Measurements from ENCODE around the gene ARFGAP2.
"Not testable (repeated sequence)": the region's sequence is repeated elsewhere in the genome, so short reads cannot be mapped to it uniquely, and the experiment has no call there.

ARFGAP2 gene

DNA sequence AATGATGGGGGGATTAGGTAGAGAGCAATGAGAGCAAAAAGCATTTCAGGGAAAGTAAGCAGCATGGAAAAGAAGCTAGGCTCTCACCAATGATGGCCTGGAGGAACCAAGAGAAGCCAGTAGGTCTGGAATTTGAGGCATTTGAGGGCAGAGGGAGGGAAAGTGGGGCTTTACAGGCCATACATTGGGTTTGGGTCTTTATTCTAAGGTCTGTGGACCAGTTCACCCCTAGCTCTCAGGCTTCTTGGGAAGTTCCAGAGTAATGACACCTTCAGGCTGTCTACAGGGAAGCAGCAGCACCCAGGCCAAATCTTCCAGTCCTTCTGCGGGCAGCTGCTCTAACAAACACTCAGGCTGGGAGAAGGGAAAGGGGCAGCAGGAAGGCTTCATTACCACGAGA, 29.4 kb downstream of the ARFGAP2 start:
- DNase-seq: no peak

DNA sequence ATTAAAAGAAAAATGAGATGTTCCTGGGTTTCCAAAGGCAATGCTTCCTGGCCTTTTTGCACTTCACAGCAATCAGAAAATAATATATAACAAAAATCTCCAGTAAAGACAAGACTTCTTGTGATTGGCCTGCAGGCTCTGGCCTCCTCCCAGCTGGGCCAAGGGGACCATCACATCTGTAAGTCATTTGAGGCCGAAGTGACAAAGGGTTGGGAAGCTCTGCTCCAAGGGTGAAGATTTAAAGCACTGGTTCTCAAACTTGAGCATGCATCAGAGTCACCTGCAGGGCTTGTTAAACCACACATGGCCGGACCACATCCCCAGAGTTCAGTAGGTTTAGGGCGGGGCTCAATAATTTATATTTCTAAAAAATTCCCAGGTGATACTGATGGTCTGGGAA, 32.1 kb downstream of the ARFGAP2 start:
- DNase-seq: no peak

DNA sequence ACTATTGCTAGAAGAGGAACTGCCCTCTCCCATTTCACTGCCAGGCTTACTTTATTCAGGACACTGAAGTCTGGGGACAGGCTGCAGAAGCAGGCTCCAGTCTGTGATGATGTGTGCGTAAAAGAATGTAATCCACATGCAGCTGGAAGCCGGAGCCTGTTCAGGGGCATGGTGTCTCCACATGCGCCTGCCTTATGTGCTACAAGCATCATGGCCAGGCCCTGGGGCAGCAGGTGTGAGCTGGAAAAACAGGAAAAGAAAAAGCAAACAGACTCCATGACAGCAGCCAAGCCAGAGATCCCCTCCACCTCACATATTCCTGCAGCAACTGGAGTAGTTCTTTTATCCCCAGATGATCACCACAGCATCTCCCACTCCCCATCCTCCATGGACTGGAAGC, 33.4 kb downstream of the ARFGAP2 start:
- DNase-seq: peak; percentile 66

DNA sequence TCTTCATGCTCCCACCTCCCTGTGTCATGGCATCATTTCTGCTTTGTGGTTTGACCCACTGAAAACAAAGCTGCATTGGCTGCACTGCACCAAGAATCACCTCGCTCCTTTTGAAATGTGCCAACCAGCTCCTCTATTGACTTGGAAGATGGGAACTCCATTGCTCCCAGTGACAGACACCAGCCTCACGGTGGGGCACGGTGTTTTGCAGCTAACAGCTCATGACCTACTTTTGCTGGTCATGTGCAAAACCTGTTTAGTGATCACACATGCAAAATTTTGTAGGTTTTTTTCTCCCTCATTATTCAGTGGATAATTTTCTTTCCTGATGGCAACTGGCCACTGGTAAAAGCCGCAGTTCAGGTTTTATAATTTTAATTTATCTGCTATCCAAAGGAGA, 36.8 kb downstream of the ARFGAP2 start:
- DNase-seq: no peak

DNA sequence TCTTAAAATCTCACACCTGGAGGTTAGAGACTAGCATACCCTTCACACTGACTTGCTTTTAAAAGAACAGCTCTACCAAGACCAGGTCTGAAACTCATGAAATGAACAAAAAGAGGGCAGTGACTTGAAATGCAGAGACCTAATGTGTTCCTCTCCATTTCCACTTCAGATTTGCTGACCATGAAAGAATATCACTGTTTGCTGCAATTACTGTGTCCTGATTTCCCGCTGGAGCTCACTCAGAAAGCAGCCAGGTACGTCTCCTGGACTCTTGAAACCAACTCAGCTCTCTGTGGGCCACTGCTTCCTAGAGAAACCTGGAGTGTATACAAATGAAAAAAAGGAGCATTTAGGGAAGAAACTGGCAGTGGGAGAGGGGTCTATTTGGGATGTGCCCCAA, 39.2 kb downstream of the ARFGAP2 start:
- no peak for DNase-seq

DNA sequence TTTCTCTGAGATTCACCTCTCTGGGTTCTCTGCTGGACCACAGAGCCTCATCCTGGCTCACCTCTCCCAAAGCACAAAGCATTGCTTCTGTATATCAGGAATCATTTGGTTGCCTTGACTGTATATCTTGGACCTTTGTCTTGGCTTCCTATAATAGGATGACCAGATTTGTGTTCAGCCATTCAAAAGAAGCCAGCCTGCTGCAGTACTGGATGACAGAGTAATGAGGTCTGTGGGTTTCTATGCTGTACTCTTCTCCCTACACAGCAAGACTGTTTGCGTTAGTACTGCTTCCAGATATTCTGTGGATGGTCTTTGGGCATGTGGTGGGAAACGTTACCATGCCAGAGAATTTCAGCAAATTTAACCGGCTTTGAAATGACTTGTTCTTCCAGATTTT, 39.8 kb downstream of the ARFGAP2 start:
- no peak for DNase-seq

DNA sequence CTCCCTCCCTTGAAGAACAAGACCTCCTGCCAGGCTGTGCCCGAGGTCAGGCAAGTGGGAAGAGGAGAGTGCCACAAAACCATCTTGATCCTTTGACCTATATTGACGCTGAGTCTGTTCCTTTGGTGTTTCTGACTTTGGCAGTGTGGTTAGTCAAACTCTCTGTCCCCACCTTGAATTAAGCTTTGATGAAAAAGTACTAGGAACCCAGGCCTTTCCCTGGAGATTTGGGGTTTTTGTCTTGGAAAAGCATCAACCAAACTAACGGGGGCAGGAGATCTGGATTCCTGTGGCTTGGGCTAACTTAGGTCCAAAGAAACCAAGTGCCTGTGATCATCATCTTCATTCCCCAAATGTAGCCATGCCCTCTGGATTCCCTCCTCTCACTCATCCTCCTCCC, 40.4 kb downstream of the ARFGAP2 start:
- peak; percentile 45 for DNase-seq

DNA sequence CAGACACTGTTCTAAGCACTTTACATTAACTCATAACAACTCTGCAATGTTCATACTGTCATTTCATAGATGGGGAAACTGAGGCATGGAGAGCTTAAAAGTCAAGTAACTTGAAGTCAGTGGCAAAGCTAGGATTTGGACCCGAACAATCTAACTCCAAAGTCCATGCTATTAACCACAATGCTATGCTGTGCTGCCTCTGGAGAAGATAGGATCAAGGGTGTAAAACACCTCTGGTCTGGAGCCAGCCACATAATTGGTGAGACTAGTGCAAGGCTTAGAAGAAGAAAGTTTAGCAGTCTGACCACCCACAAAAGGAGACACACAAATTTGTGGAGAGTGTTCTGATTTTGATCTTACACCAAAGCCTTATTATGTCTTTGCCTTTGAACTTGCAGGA, 43.7 kb downstream of the ARFGAP2 start:
- no peak for DNase-seq

DNA sequence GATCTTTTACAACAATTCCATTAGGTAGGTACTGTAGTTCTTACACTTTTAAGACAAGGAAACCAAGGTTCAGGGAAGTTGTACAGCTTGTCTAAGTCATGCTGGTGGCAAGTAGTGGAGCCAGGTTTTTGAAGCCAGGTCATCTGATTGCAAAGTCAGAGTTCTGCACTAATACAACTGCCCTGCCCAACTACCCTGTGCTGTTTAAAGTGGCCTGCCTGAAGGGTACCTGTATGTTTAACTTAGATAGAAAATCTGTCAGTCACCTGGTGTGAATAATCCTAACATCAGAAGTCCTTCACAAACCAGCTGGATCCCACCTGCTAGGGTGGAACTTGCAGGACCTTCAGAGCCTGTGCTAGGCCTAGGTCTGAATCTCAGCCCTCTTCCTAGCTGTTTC, 44.2 kb downstream of the ARFGAP2 start:
- DNase-seq: no peak

DNA sequence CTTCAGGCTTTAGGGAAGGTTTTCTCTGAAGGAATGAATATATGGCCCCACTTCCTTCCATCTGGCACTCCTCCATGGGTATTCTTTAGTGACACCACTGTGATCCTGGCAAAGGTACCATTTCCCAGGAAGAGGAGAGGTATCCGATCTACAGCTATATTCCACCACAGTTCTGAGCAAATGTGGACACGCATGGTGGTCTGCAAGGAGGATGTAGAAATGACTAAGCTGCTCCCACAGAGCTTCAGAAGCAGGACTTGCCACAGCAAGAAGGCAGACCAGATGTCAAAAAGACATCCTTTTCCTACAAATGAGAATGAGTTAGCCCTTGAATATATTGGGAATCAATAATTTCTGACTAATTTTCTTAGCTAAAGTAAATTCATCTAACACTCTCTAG, 45.5 kb downstream of the ARFGAP2 start:
- DNase-seq: no peak

DNA sequence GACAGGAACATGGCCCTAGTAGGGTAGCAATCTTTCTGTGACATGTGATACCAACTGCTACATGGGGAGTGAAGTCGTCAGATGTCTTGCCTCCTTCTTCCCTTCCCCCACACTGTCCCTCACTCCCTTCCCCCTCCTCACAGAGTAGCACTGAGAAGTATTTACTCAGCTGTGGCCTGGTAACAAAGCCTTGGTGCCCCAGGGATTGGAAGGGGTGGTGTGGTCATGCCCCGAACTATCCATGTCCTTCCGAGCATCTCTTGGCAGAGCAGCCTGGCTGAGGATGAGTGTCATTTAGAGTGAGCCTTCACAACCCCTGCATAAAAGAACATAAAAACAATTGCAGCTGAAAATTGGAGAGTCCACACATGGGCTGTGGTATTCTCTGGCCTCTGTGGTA, 46.1 kb downstream of the ARFGAP2 start:
- no peak for DNase-seq

DNA sequence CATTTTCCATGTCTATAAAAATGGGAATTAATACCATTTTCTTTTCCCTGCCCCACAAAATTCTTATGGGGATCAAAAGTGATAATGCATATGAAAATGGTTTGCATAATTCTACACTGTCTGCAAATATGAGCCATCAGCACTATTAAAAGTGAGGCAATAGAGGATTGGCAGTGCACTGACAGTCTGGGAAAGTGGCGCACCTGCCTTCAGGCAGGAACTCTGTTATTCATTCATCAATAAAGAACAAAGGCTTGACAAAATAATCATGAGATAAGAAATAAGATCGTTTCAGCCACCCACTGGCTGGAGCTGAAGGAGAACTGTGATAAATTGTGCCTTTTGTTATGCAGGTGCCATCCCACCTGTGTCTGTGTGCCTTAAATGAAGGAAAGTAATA, 49.5 kb downstream of the ARFGAP2 start:
- no peak for DNase-seq

DNA sequence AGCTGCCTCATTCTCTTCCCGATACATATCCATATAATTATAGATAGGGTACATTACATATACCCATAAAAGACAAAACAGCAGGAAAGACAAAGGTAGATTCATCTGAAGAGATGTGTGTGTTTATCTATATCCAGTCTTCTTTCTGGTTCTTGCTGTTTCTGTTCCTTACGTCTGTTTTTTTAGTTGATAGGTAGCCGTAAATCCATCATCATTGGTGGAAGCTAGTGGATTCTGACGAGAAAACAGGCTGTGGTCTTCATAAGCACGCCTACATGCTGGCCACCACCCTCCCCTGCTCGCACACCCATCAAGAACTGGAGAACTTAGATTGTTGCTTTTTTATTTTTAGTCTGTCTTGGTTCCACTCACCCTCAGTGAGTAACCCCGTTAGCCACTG, 51.6 kb downstream of the ARFGAP2 start:
- DNase-seq: no peak

DNA sequence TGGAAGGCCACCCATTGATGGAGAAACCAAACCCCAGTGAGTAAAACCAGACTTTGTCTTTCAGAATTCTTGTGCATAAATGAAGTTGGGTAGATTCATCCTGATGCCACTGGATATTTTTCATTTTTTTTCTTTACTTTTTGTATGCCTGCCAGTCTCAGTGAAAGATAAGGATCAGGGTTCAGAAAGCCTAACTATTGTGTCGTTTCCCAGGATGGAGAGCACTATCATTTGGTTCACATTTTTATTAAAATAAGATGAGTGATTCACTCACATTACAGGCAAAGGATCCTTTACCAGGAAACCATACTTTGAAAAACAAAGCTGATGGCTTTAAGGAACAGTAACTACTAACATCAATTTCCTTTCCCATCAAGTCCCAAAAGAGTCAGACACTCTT, 52.0 kb downstream of the ARFGAP2 start:
- DNase-seq: no peak

DNA sequence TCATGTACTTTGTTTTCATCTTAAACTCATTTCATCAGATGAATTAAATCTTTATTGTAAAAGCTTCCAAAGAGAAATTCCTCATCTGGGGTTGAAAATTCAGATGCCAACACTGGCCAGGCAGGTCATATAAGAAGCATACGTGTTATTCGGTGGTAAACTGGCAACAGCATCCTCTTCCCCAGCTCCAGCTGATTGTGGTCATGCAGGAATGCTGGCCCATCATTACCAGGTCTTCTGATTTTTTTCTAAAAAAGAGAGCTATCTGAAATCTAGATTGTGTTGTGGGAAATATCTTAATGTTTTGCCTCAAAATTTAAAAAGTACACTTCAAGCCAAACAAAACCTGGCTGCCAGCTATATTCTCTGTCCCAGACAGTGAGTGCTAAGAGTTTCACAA, 53.6 kb downstream of the ARFGAP2 start:
- DNase-seq: peak; percentile 7

DNA sequence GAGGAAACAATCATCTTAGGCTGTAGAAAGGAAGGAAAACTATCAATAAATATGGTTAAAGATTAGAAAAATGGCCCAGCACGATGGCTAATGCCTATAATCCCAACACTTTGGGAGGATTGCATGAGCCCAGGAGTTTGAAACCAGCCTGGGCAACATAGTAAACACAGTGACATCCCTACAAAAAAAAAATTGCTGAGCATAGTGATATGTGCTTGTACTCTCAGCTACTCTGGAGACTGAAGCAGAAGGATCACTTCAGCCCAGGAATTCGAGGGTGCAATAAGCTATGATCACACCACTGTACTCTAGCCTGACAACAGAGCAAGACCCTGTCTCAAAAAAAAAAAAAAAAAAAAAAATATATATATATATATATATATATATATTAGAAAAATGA, 54.9 kb downstream of the ARFGAP2 start:
- no peak for DNase-seq

DNA sequence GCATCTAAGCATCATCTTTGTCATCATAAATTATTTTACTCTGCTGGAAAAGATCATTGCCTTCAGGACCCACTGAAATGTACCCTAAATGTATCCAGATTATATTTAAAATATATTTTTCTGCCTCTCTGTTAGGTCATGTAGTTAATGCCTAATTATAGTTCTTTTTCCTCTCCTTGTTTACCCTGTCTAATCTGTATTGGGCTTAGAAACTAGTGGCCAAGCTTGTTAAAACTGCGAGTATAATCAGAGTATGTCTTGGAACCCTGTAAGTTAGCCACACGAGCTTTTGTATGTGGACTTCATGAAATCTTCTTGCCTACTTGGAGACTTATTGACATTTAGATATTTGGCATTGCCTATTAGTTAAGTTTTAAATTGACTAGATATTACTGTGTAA, 55.6 kb downstream of the ARFGAP2 start:
- DNase-seq: no peak

DNA sequence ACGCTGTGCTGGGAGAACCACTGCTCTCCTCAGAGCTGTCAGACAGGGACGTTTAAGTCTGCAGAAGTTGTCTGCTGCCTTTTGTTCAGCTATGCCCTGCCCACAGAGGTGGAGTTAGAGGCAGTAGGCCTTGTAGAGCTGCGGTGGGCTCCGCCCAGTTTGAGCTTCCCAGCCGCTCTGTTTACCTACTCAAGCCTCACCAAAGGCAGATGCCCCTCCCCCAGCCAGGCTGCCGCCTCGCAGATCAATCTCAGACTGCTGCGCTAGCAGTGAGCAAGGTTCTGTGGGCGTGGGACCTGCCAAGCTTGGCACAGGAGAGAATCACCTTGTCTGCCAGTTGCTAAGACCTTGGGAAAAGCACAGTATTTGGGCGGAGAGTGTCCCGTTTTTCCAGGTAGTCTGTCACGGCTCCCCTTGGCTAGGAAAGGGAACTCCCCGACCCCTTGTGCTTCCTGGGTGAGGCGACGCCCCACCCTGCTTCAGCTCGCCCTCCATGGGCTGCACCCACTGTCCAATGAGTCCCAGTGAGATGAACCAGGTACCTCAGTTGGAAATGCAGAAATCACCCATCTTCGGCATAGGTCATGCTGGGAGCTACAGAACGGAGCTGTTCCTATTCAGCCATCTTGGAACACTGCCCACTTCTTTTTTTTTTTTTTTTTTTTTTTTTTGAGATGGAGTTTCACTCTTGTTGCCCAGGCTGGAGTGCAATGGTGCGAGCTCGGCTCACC, 57.6 kb downstream of the ARFGAP2 start:
- DNase-seq: not testable (repeated sequence)
